Activated gamma-delta T cell treated with Interleukin-2 at 50 U/mL for 16 hours (primary cell): ENCODE data around the gene RNF126.
"Not testable (repeated sequence)": the region's sequence is repeated elsewhere in the genome, so short reads cannot be mapped to it uniquely, and the experiment has no call there.

Experiments used
- DNase-seq: peaks from one replicate; pipeline ENCODE4 v3.0.0-alpha.2; 2020

Gene RNF126

GRCh38 chr19:624433-625109 lies 38.4 kb downstream of the RNF126 start:
- no peak for DNase-seq

- no peak for DNase-seq
These were observed 39.0 kb downstream of the RNF126 start for GRCh38 chr19:623974-624373.

- DNase-seq = no peak
These were observed 39.7 kb downstream of the RNF126 start for GRCh38 chr19:623175-623916.

GRCh38 chr19:622666-623065 lies 40.3 kb downstream of the RNF126 start:
- no peak for DNase-seq

- no peak for DNase-seq
These were observed 41.2 kb downstream of the RNF126 start for GRCh38 chr19:621819-622218.

- DNase-seq = not testable (repeated sequence)
These were observed 41.8 kb downstream of the RNF126 start for GRCh38 chr19:621191-621590.

GRCh38 chr19:620166-620862 lies 42.7 kb downstream of the RNF126 start:
- no peak for DNase-seq

GRCh38 chr19:619286-620002 lies 43.6 kb downstream of the RNF126 start:
- DNase-seq = no peak

GRCh38 chr19:618674-619285 lies 44.2 kb downstream of the RNF126 start:
- DNase-seq = no peak

GRCh38 chr19:618247-618619 lies 44.8 kb downstream of the RNF126 start:
- no peak for DNase-seq

GRCh38 chr19:617551-618246 lies 45.3 kb downstream of the RNF126 start:
- DNase-seq = no peak

GRCh38 chr19:616747-617526 lies 46.1 kb downstream of the RNF126 start:
- no peak for DNase-seq

- no peak for DNase-seq
These were observed 46.8 kb downstream of the RNF126 start for GRCh38 chr19:616062-616700.

- DNase-seq = no peak
These were observed 47.4 kb downstream of the RNF126 start for GRCh38 chr19:615619-616018.

GRCh38 chr19:613732-614567 lies 49.1 kb downstream of the RNF126 start:
- no peak for DNase-seq

GRCh38 chr19:612941-613340 lies 50.1 kb downstream of the RNF126 start:
- no peak for DNase-seq

GRCh38 chr19:611481-611868 lies 51.5 kb downstream of the RNF126 start:
- DNase-seq = peak; percentile 44

GRCh38 chr19:610801-611480 lies 52.1 kb downstream of the RNF126 start:
- peak; percentile 62 for DNase-seq

GRCh38 chr19:610071-610800 lies 52.8 kb downstream of the RNF126 start:
- DNase-seq = peak; percentile 49
